ENCODE results near the gene UVSSA.

- TF ChIP-seq POLR2AphosphoS5 (IDR thresholded peaks at IDR 0.05) (no peak), CTCF (IDR thresholded peaks at IDR 0.05) (no peak)
These were observed 32.9 kb downstream of the UVSSA start for GRCh38 chr4:1379801-1380331.

Measured in breast epithelium (tissue), 3 donors.